HepG2 (cell line): ENCODE measurements around the gene ESR2. TPM values are rescaled to one million over a fixed set of nuclear protein-coding genes. Genes with fewer than 3 reads are reported as not detected.

Experiments
- ATAC-seq: fragments of 200-7000 bp; cut with Tn5 transposase; 3 replicates; pipeline ENCODE4 v1.9.1; 2020; ENCODE audit warnings: mild to moderate bottlenecking, moderate library complexity
- BruUV-seq: library from RNA; stranded (reverse); fragments of 400-500 nt; replicated peaks from 2 replicates; lab custom pipeline; 2021; lab: Mats Ljungman, UMichigan
- CTCF ChIA-PET: fragments of 300-600 bp; formaldehyde crosslinking; extraction: SDS; loops from one replicate; lab custom pipeline; 2021; ENCODE audit warnings: low total read pairs, inconsistent platforms, low intra/inter-chr PET ratio; lab: Yijun Ruan, JAX
- POLR2A ChIA-PET: fragments of 350-600 bp; sonication (Branson Sonifier 250); formaldehyde crosslinking; loops from one replicate; lab custom pipeline; 2020; ENCODE audit warnings: antibody characterized with exemption, inconsistent platforms; lab: Yijun Ruan, JAX
- DNase-seq: peaks from one replicate; pipeline ENCODE4 v3.0.0-alpha.2; 2015; ENCODE audit warnings: low spot score
- FAIRE-seq: peaks from 3 replicates; lab custom pipeline; 2011; peaks lifted over from hg19 to GRCh38; lab: Jason Lieb, UNC
- H2AFZ ChIP-seq: one replicate; pipeline ENCODE4 v1.6.1; 2011; ENCODE audit warnings: low read length, inconsistent platforms
- H3K27ac ChIP-seq: fragments of 300-600 bp; 3 replicates; pipeline ENCODE4 v1.8.0; 2011; ENCODE audit warnings: mixed run types, mild to moderate bottlenecking, mixed read lengths, low read length, inconsistent platforms; ENCODE audit not compliant: insufficient read depth; ENCODE audit errors: extremely low read length
- H3K27me3 ChIP-seq, 2 experiments: fragments of 200-600 bp in 1 of 2; 2 replicates in 1 of 2; 3 replicates in 1 of 2; pipeline versions ENCODE4 v1.6.0 to v1.8.0; 2011; ENCODE audit warnings: low read length in 2 of 2, mild to moderate bottlenecking in 2 of 2, moderate library complexity in 2 of 2, inconsistent platforms in 1 of 2; ENCODE audit not compliant: insufficient read depth in 2 of 2, control insufficient read depth in 1 of 2
- H3K36me3 ChIP-seq, 2 experiments: fragments of 200-600 bp in 1 of 2; replicated peaks in 1 of 2; 2 replicates in 1 of 2; 3 replicates in 1 of 2; pipeline versions ENCODE4 v1.5.1 to v1.8.0; 2011; ENCODE audit warnings: low read length in 2 of 2, inconsistent platforms in 1 of 2; ENCODE audit not compliant: insufficient read depth in 2 of 2, control insufficient read depth in 1 of 2
- H3K4me1 ChIP-seq: 2 replicates; pipeline ENCODE4 v1.5.1; 2012; ENCODE audit warnings: low read length, inconsistent platforms; ENCODE audit not compliant: insufficient read depth
- H3K4me2 ChIP-seq: 2 replicates; pipeline ENCODE4 v1.6.0; 2011; ENCODE audit warnings: low read depth, low read length, inconsistent platforms
- H3K4me3 ChIP-seq, 3 experiments: fragments of 200-600 bp in 1 of 3; sonication (generic), shearing (Covaris generic) in 1 of 3; replicated peaks in 1 of 3; 2 replicates each; pipeline ENCODE4 v1.5.1; 2011 to 2016; ENCODE audit warnings: low read length in 3 of 3, inconsistent platforms in 2 of 3, low read depth in 2 of 3, mild to moderate bottlenecking in 2 of 3, control low read depth in 1 of 3, mixed read lengths in 1 of 3; ENCODE audit not compliant: insufficient read depth in 1 of 3
- H3K79me2 ChIP-seq: one replicate; pipeline ENCODE4 v1.6.1; 2011; ENCODE audit warnings: low read length, inconsistent platforms; ENCODE audit not compliant: insufficient read depth
- H3K9ac ChIP-seq: 2 replicates; pipeline ENCODE4 v1.6.0; 2011; ENCODE audit warnings: mild to moderate bottlenecking, low read depth, low read length, inconsistent platforms; ENCODE audit not compliant: insufficient read depth
- H3K9me3 ChIP-seq: 2 replicates; pipeline ENCODE4 v1.5.1; 2012; ENCODE audit warnings: mild to moderate bottlenecking, low read length
- H4K20me1 ChIP-seq: 2 replicates; pipeline ENCODE4 v1.6.0; 2011; ENCODE audit warnings: inconsistent platforms, mild to moderate bottlenecking, low read length, moderate library complexity; ENCODE audit not compliant: insufficient read depth
- FLYWCH1 ChIP-seq: sonication (generic); formaldehyde crosslinking; IDR thresholded peaks from 2 replicates; pipeline ENCODE4 v1.8.1; 2023; ENCODE audit warnings: mild to moderate bottlenecking, missing genetic modification reagents
- GABPA ChIP-seq, 2 experiments: IDR thresholded peaks; 2 replicates each; pipeline ENCODE4 v1.6.1; 2011 to 2016; ENCODE audit warnings: low read depth in 2 of 2, low read length in 1 of 2, missing biosample characterization in 1 of 2, missing genetic modification characterization in 1 of 2
- MAFF ChIP-seq: IDR thresholded peaks from 2 replicates; pipeline ENCODE4 v1.6.1; 2011; ENCODE audit warnings: low read depth, low read length, improper control_type of control experiment
- MAFK ChIP-seq, 2 experiments: IDR thresholded peaks in 1 of 2; conservative IDR thresholded peaks in 1 of 2; 2 replicates each; pipeline ENCODE4 v1.6.1; 2011; ENCODE audit warnings: improper control_type of control experiment in 2 of 2, low read length in 2 of 2
- PHF20 ChIP-seq: sonication (generic); formaldehyde crosslinking; IDR thresholded peaks from 2 replicates; pipeline ENCODE4 v1.5.0; 2020; ENCODE audit warnings: mild to moderate bottlenecking, missing genetic modification reagents
- RARG ChIP-seq: sonication (generic); formaldehyde crosslinking; IDR thresholded peaks from 2 replicates; pipeline ENCODE4 v1.4.0; 2020; ENCODE audit warnings: low read depth, mild to moderate bottlenecking, missing genetic modification reagents
- RFX3 ChIP-seq: IDR thresholded peaks from 2 replicates; pipeline ENCODE4 v1.6.1; 2016; ENCODE audit warnings: missing biosample characterization, missing genetic modification reagents
- SOX6 ChIP-seq, 2 experiments: fragments of 450-650 bp in 1 of 2; sonication (generic) in 1 of 2; formaldehyde crosslinking in 1 of 2; IDR thresholded peaks; 2 replicates each; pipeline versions ENCODE4 v1.4.0 to v1.6.1; 2017 to 2020; ENCODE audit warnings: antibody characterized with exemption in 1 of 2, mild to moderate bottlenecking in 1 of 2, missing genetic modification reagents in 1 of 2
- ZBTB21 ChIP-seq: sonication (generic); formaldehyde crosslinking; IDR thresholded peaks from 2 replicates; pipeline ENCODE4 v1.4.0; 2020; ENCODE audit warnings: missing genetic modification reagents
- ZNF280D ChIP-seq: sonication (generic); formaldehyde crosslinking; IDR thresholded peaks from 2 replicates; pipeline ENCODE4 v1.5.1; 2020; ENCODE audit warnings: mild to moderate bottlenecking, missing genetic modification reagents
- ZNF775 ChIP-seq: sonication (generic); formaldehyde crosslinking; IDR thresholded peaks from 2 replicates; pipeline ENCODE4 v1.4.0; 2020; ENCODE audit warnings: missing genetic modification reagents, mild to moderate bottlenecking, moderate library complexity, borderline replicate concordance
- WGBS: methylation state at CpG from one replicate; pipeline ENCODE4 v1.1.6; 2017; ENCODE audit warnings: low lambda C conversion rate; 5-methylcytosine and 5-hydroxymethylcytosine counted together
- in situ Hi-C: cut with HindIII; loops from 2 replicates; pipeline ENCODE4 v1.10.0; 2017; ENCODE audit warnings: low pct_unique_long_range_greater_than_20kb; ENCODE audit not compliant: extremely low pct_ligation_motif_present
- intact Hi-C: fragments of 100-400 bp; cut with micrococcal nuclease; formaldehyde crosslinking; loops from one replicate; pipeline ENCODE4 v1.10.0; 2022; ENCODE audit not compliant: unreplicated experiment
- polyA plus RNA-seq, 8 experiments: library from polyadenylated mRNA; depleted of rRNA in 3 of 8; stranded (reverse) in 7 of 8; unstranded in 1 of 8; fragments of >200 nt; fragmentation: Illumina TruSeq in 4 of 8; extraction: Trizol in 4 of 8; gene quantifications; 2 replicates each; pipeline versions ENCODE4 v1.2.1 to v1.2.3, GENCODE V29; 2011 to 2016; ENCODE audit warnings: low read depth in 4 of 8, missing spikeins in 1 of 8, mixed read lengths in 1 of 8; ENCODE audit not compliant: insufficient read depth in 1 of 8
- total RNA-seq, 5 experiments: library from RNA; depleted of rRNA; stranded (reverse); fragments of >200 nt; fragmentation: Illumina TruSeq; extraction: Trizol; gene quantifications; 2 replicates each; pipeline ENCODE4 v1.2.3, GENCODE V29; 2016; ENCODE audit warnings: low read depth in 1 of 5

The ESR2 gene
- total and polyA plus RNA-seq, 2 of the 13 experiments (the other 11 are each of a cell fraction or from before 2014, with no cell fraction given) = 0.01 to 0.04 TPM

GRCh38 chr14:64272019-64272418, 22.2 kb downstream of the ESR2 start:
- Histone ChIP-seq H2AFZ (no peak overlapping the region), H3K79me2 (no peaks in the 10 kb centered on the region), H3K36me3 (no peaks in the 10 kb centered on the region), H3K9me3 (no peaks in the 10 kb centered on the region), H3K4me3 (no peak overlapping the region), H3K4me2 (no peak overlapping the region), H3K27ac (no peak overlapping the region), H3K9ac (no peak overlapping the region), H4K20me1 (no peaks in the 10 kb centered on the region), H3K4me1 (no peaks in the 10 kb centered on the region), H3K27me3 (peaks cover 0 to 2% of the 10 kb centered on the region in 2 experiments; a peak in 1 of 5 replicates)
- peak in 1 of 2 experiments; percentile 44; a peak in 1 of 4 replicates for TF ChIP-seq MAFK (conservative IDR thresholded peaks at IDR 0.05 in 1 of 2, IDR thresholded peaks at IDR 0.05 in 1 of 2; ENCODE audit: low read length in 2 of 2)
- peak; percentile 39; the same call in 1 of the 2 replicates for TF ChIP-seq MAFF
- no peak for TF ChIP-seq RFX3 (CRISPR knock-in tag)
- ATAC-seq = no peak
- CTCF ChIA-PET = no interaction called here
- FAIRE-seq = no peak
- in situ Hi-C loops = no loop called here
- no peak for DNase-seq
- intact Hi-C loops = no loop called here
- no TSS peak for BruUV-seq
- POLR2A ChIA-PET = no interaction called here

GRCh38 chr14:64266239-64266638, 27.9 kb downstream of the ESR2 start:
- ChIA-PET CTCF (no interaction called here), POLR2A (no interaction called here)
- H3K4me2 ChIP-seq = peak overlapping the region; percentile 28

More at GRCh38 chr14:64266239-64266638, 27.9 kb downstream of the ESR2 start:
- in situ Hi-C loops (no loop called here), intact Hi-C loops (no loop called here)
- no TSS peak for BruUV-seq
- Histone ChIP-seq H3K9me3 (no peaks in the 10 kb centered on the region), H3K9ac (no peak overlapping the region), H3K27ac (no peak overlapping the region), H3K79me2 (no peaks in the 10 kb centered on the region), H3K4me1 (no peaks in the 10 kb centered on the region), H3K4me3 (no peak overlapping the region), H3K36me3 (no peaks in the 10 kb centered on the region), H4K20me1 (no peaks in the 10 kb centered on the region), H3K27me3 (no peaks in the 10 kb centered on the region), H2AFZ (no peak overlapping the region)
- no peak for FAIRE-seq
- WGBS = 0% methylated on average over 2 of the region's 2 CpGs
- TF ChIP-seq PHF20 (no peak), RARG (CRISPR knock-in tag) (no peak), GABPA (IDR thresholded peaks at IDR 0.05; ENCODE audit: low read depth, low read length) (no peak), GABPA (CRISPR knock-in tag; IDR thresholded peaks at IDR 0.05; ENCODE audit: low read depth) (peak; percentile 42; the same call in 1 of the 2 replicates), SOX6 (IDR thresholded peaks at IDR 0.05) (no peak), SOX6 (CRISPR knock-in tag; IDR thresholded peaks at IDR 0.05) (no peak), ZBTB21 (CRISPR knock-in tag) (no peak), FLYWCH1 (CRISPR knock-in tag) (no peak), ZNF280D (no peak), ZNF775 (CRISPR knock-in tag) (no peak)
- DNase-seq = no peak
- peak; percentile 52; the same call in 2 of the 3 replicates for ATAC-seq
